OCI-LY1 (cell line): ENCODE results near the gene NRK.

ENCODE experiments used
- CTCF ChIP-seq: fragments of 200-600 bp; sonication (generic), shearing (Covaris generic); IDR thresholded peaks from 2 replicates; pipeline ENCODE4 v1.5.1; 2017; ENCODE audit warnings: mild to moderate bottlenecking, antibody characterized with exemption, low read length, moderate library complexity, mixed read lengths
- EZH2 ChIP-seq: fragments of 200-600 bp; sonication (generic), shearing (Covaris generic); IDR thresholded peaks from 2 replicates; pipeline ENCODE4 v1.8.0; 2017; ENCODE audit warnings: borderline replicate concordance, mixed run types, mild to moderate bottlenecking, antibody characterized with exemption, low read length, moderate library complexity, mixed read lengths

DNA sequence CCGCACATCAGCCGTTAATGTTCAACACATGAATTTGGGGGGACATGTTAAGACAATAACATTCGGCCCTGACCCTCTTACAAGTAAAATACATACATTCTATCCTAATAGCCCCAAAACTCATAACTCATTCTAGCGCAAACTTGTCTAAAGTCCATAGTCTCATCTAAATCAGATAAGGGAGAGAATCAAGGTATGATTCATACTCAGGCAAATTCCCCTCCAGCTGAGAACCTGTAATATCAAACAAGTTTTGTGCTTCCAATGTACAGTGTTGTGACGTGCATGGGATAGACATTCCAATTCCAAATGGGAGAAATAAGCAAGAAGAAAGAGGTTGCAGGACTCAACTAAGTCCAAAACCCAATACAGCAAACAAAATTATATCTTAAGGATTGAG is 147.1 kb downstream of the NRK start:
- TF ChIP-seq CTCF (no peak), EZH2 (no peak)
